Ovary (tissue), 3 donors: ENCODE measurements around the gene PARP4.

Experiments used
- CTCF ChIP-seq, 3 donors: fragments of 450-650 bp in 2 of 3; fragments of 200-600 bp in 1 of 3; IDR thresholded peaks; one replicate each; pipeline versions ENCODE4 v1.5.1 to v1.8.0; 2016 to 2022; ENCODE audit warnings: antibody characterized with exemption in 3 of 3, mild to moderate bottlenecking in 1 of 3
- EP300 ChIP-seq: sonication (generic); formaldehyde crosslinking; IDR thresholded peaks from one replicate; pipeline ENCODE4 v1.6.1; 2017; ENCODE audit warnings: antibody characterized with exemption
- donor health status: DM: no; HTN: no; CAD: no.

GRCh38 chr13:24381541-24382265 is 130.9 kb downstream of the PARP4 start:
- TF ChIP-seq CTCF (IDR thresholded peaks at IDR 0.05) (no peak), EP300 (no peak)
